ENCODE measurements around the gene THEM4.

The THEM4 gene

GRCh38 chr1:151909167-151910149 lies at the start of gene THEM4:
Gene THEM4 (minus strand): TSS chr1:151909511. CDS start chr1:151909458, 53 bp downstream.
- DNase-seq, result peak; percentile 93

- no peak for DNase-seq
These were observed 49.6 kb upstream of the THEM4 start for GRCh38 chr1:151958959-151959358.

GRCh38 chr1:151956957-151957497 lies 47.7 kb upstream of the THEM4 start:
- DNase-seq, result no peak

GRCh38 chr1:151953409-151954094 lies 44.2 kb upstream of the THEM4 start:
- DNase-seq, result no peak

GRCh38 chr1:151952811-151953210 lies 43.5 kb upstream of the THEM4 start:
- DNase-seq, result no peak

GRCh38 chr1:151949371-151950193 lies 40.3 kb upstream of the THEM4 start:
- no peak for DNase-seq

- DNase-seq, result no peak
These were observed 39.2 kb upstream of the THEM4 start for GRCh38 chr1:151948506-151948905.

GRCh38 chr1:151947140-151947539 lies 37.8 kb upstream of the THEM4 start:
- no peak for DNase-seq

GRCh38 chr1:151945725-151946722 lies 36.7 kb upstream of the THEM4 start:
- DNase-seq, result peak; percentile 67

- DNase-seq, result no peak
These were observed 35.7 kb upstream of the THEM4 start for GRCh38 chr1:151944857-151945575.

- no peak for DNase-seq
These were observed 35.0 kb upstream of the THEM4 start for GRCh38 chr1:151944126-151944856.

- DNase-seq, result no peak
These were observed 34.3 kb upstream of the THEM4 start for GRCh38 chr1:151943591-151943990.

GRCh38 chr1:151942882-151943281 lies 33.6 kb upstream of the THEM4 start:
- DNase-seq, result no peak

- no peak for DNase-seq
These were observed 31.2 kb upstream of the THEM4 start for GRCh38 chr1:151940541-151940940.

- DNase-seq, result no peak
These were observed 30.5 kb upstream of the THEM4 start for GRCh38 chr1:151939779-151940178.

GRCh38 chr1:151939141-151939540 lies 29.8 kb upstream of the THEM4 start:
- DNase-seq, result no peak

GRCh38 chr1:151936653-151937052 lies 27.3 kb upstream of the THEM4 start:
- no peak for DNase-seq

- no peak for DNase-seq
These were observed 26.7 kb upstream of the THEM4 start for GRCh38 chr1:151935894-151936602.

GRCh38 chr1:151935154-151935553 lies 25.8 kb upstream of the THEM4 start:
- DNase-seq, result no peak
